ENCODE results near the gene RNF17.
"Not testable (repeated sequence)": the region's sequence is repeated elsewhere in the genome, so short reads cannot be mapped to it uniquely, and the experiment has no call there.

Gene RNF17

GRCh38 chr13:24763596-24764275 is at the start of gene RNF17:
Gene RNF17, plus strand, starts transcription at chr13:24764169. Its CDS starts 35 bp downstream, at chr13:24764204.
- DNase-seq: no peak

- no peak for DNase-seq
Measured at GRCh38 chr13:24716011-24716410, 48.0 kb upstream of the RNF17 start.

- no peak for DNase-seq
Measured at GRCh38 chr13:24716446-24716845, 47.5 kb upstream of the RNF17 start.

GRCh38 chr13:24717217-24717616 is 46.8 kb upstream of the RNF17 start:
- no peak for DNase-seq

GRCh38 chr13:24718192-24718965 is 45.6 kb upstream of the RNF17 start:
- DNase-seq: no peak

GRCh38 chr13:24719139-24719538 is 44.8 kb upstream of the RNF17 start:
- no peak for DNase-seq

GRCh38 chr13:24723206-24723605 is 40.8 kb upstream of the RNF17 start:
- DNase-seq: no peak

GRCh38 chr13:24724714-24725113 is 39.3 kb upstream of the RNF17 start:
- no peak for DNase-seq

GRCh38 chr13:24725379-24725778 is 38.6 kb upstream of the RNF17 start:
- no peak for DNase-seq

GRCh38 chr13:24727731-24728601 is 36.0 kb upstream of the RNF17 start:
- peak; percentile 39 for DNase-seq

- DNase-seq: not testable (repeated sequence)
Measured at GRCh38 chr13:24730873-24731567, 32.9 kb upstream of the RNF17 start.

GRCh38 chr13:24734950-24735349 is 29.0 kb upstream of the RNF17 start:
- DNase-seq: no peak

GRCh38 chr13:24737042-24737441 is 26.9 kb upstream of the RNF17 start:
- no peak for DNase-seq

- DNase-seq: no peak
Measured at GRCh38 chr13:24738366-24738847, 25.6 kb upstream of the RNF17 start.

GRCh38 chr13:24740014-24740890 is 23.7 kb upstream of the RNF17 start:
- no peak for DNase-seq

- DNase-seq: no peak
Measured at GRCh38 chr13:24741016-24741662, 22.8 kb upstream of the RNF17 start.

- no peak for DNase-seq
Measured at GRCh38 chr13:24741791-24742190, 22.2 kb upstream of the RNF17 start.

GRCh38 chr13:24742294-24742693 is 21.7 kb upstream of the RNF17 start:
- no peak for DNase-seq

GRCh38 chr13:24742977-24743376 is 21.0 kb upstream of the RNF17 start:
- DNase-seq: no peak

GRCh38 chr13:24744247-24744646 is 19.7 kb upstream of the RNF17 start:
- no peak for DNase-seq

GRCh38 chr13:24745516-24745860 is 18.5 kb upstream of the RNF17 start:
- no peak for DNase-seq

Measured in NCI-H446 treated with DMSO at 0.1 percent for 48 hours (cell line).